ENCODE results near the gene IFI27.

GRCh38 chr14:94110552-94111181, at the start of gene IFI27:
- no peak for TF ChIP-seq CTCF (IDR thresholded peaks at IDR 0.05; ENCODE audit: poor library complexity)
- no peak for TF ChIP-seq EZH2 (IDR thresholded peaks at IDR 0.05; ENCODE audit: borderline replicate concordance)
- TF ChIP-seq EZH2phosphoT487 (IDR thresholded peaks at IDR 0.05; ENCODE audit: low read depth, severe bottlenecking, unreplicated experiment), result no peak

All from hepatocyte (in vitro differentiated cells).